HL-60 (cell line): ENCODE results near the gene HECTD4.

Experiments used
- DNase-seq, 2 experiments: peaks; one replicate each; pipeline ENCODE4 v3.0.0-alpha.2; 2010 to 2020; ENCODE audit warnings: low read depth in 1 of 2, low spot score in 1 of 2
- H3K27ac ChIP-seq: fragments of 250-450 bp; sonication (Bioruptor Pico); replicated peaks from 2 replicates; pipeline ENCODE4 v1.5.1; 2020; ENCODE audit warnings: mild to moderate bottlenecking, moderate library complexity
- H3K27me3 ChIP-seq: fragments of 250-450 bp; sonication (Bioruptor Pico); 2 replicates; pipeline ENCODE4 v1.5.1; 2021; ENCODE audit warnings: mild to moderate bottlenecking, moderate library complexity; ENCODE audit not compliant: insufficient read depth, poor library complexity, severe bottlenecking
- H3K4me3 ChIP-seq: replicated peaks from 2 replicates; pipeline ENCODE4 v1.5.1; 2011; ENCODE audit warnings: mild to moderate bottlenecking, control low read depth, low read length; ENCODE audit not compliant: insufficient read depth
- GABPA ChIP-seq: IDR thresholded peaks from 2 replicates; pipeline ENCODE4 v1.6.1; 2012; ENCODE audit warnings: low read depth
- POLR2AphosphoS5 ChIP-seq: IDR thresholded peaks from 2 replicates; pipeline ENCODE4 v1.6.1; 2012; ENCODE audit warnings: low read depth
- REST ChIP-seq: IDR thresholded peaks from 2 replicates; pipeline ENCODE4 v1.6.1; 2012; ENCODE audit warnings: low read depth; ENCODE audit not compliant: insufficient replicate concordance
- SPI1 ChIP-seq: IDR thresholded peaks from 2 replicates; pipeline ENCODE4 v1.6.1; 2012; ENCODE audit warnings: low read depth, mild to moderate bottlenecking, borderline replicate concordance
- TF ChIP-seq, protein P1 (sequence below): IDR thresholded peaks from one replicate; pipeline ENCODE4 v1.5.1; 2011; ENCODE audit warnings: low read length, control low read depth, inconsistent platforms; ENCODE audit not compliant: insufficient read depth

Gene HECTD4

DNA sequence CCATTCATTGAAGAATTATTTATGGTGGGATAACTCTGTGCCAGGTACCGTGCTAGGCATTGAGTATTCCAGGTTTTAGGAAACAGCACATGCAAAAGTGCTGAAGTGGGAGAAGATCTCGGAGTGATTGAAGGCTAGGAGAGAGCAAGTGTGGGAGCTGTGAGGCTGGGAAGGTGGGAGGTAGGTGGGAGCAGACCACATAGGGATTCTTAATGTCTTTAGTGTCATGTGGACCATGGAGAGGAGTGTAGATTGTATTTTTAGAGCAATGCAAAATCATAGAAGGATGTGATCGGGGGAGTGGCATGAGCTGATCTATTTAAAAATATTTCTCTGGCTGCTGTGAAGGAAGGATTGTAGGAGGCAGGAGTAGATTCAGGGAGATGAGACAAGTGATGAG lies 41.9 kb upstream of the HECTD4 start:
- no peak for DNase-seq
- no peaks in the 10 kb centered on the region for H3K27me3 ChIP-seq
- no peak overlapping the region for H3K27ac ChIP-seq
- no peak overlapping the region for H3K4me3 ChIP-seq
- TF ChIP-seq SPI1 (no peak), REST (no peak), GABPA (no peak)
- TF ChIP-seq, protein P1, sequence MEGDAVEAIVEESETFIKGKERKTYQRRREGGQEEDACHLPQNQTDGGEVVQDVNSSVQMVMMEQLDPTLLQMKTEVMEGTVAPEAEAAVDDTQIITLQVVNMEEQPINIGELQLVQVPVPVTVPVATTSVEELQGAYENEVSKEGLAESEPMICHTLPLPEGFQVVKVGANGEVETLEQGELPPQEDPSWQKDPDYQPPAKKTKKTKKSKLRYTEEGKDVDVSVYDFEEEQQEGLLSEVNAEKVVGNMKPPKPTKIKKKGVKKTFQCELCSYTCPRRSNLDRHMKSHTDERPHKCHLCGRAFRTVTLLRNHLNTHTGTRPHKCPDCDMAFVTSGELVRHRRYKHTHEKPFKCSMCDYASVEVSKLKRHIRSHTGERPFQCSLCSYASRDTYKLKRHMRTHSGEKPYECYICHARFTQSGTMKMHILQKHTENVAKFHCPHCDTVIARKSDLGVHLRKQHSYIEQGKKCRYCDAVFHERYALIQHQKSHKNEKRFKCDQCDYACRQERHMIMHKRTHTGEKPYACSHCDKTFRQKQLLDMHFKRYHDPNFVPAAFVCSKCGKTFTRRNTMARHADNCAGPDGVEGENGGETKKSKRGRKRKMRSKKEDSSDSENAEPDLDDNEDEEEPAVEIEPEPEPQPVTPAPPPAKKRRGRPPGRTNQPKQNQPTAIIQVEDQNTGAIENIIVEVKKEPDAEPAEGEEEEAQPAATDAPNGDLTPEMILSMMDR, result no peak

- Histone ChIP-seq H3K27me3 (no peaks in the 10 kb centered on the region), H3K4me3 (no peak overlapping the region), H3K27ac (no peak overlapping the region)
- TF ChIP-seq SPI1 (no peak), POLR2AphosphoS5 (no peak), REST (no peak), GABPA (no peak)
- TF ChIP-seq, protein P1, result no peak
- DNase-seq, result no peak
These were observed 40.3 kb upstream of the HECTD4 start for GRCh38 chr12:112422531-112422930.

GRCh38 chr12:112421363-112421762 lies 39.1 kb upstream of the HECTD4 start:
- Histone ChIP-seq H3K4me3 (no peak overlapping the region), H3K27ac (no peak overlapping the region), H3K27me3 (no peaks in the 10 kb centered on the region)
- no peak for TF ChIP-seq SPI1
- TF ChIP-seq GABPA, result no peak
- no peak for TF ChIP-seq REST
- no peak for DNase-seq

DNA sequence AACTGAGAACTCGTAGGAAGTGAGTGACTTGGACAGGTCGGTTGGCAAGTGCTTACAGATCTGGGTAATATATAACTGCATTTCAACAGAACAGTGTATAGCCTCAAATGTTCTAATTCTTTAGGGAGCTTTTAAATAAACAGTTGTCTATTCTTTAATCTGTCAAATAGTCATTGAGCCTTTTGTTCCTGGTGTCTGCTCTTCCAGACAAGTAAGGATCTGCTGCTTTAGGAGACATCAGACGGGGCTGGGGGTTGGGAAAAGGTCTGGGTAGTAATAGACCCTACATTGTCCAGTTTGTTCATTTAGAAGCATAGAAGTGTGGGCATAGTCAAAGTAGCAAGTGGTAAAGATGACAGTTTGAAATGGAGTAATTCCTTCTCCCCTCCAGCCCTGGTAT lies 38.5 kb upstream of the HECTD4 start:
- no peak overlapping the region for H3K27ac ChIP-seq
- no peak for TF ChIP-seq REST
- no peak for TF ChIP-seq POLR2AphosphoS5
- no peak for TF ChIP-seq GABPA
- TF ChIP-seq, protein P1, result no peak
- no peak for TF ChIP-seq SPI1
- no peak for DNase-seq
- no peaks in the 10 kb centered on the region for H3K27me3 ChIP-seq
- H3K4me3 ChIP-seq, result no peak overlapping the region
